ENCODE results near the gene TMEM181.

The TMEM181 gene

GRCh38 chr6:158539413-158539812 is 20.5 kb upstream of the TMEM181 start:
- peak overlapping the region; percentile 92; the same call in 1 of the 2 replicates for H3K27ac ChIP-seq
- no peak for TF ChIP-seq CTCF (conservative IDR thresholded peaks at IDR 0.05)

- no peak overlapping the region; the same call in 1 of the 2 replicates for H3K27ac ChIP-seq
- TF ChIP-seq CTCF (conservative IDR thresholded peaks at IDR 0.05): no peak
Observed at GRCh38 chr6:158539881-158540280, 20.0 kb upstream of the TMEM181 start.

DNA sequence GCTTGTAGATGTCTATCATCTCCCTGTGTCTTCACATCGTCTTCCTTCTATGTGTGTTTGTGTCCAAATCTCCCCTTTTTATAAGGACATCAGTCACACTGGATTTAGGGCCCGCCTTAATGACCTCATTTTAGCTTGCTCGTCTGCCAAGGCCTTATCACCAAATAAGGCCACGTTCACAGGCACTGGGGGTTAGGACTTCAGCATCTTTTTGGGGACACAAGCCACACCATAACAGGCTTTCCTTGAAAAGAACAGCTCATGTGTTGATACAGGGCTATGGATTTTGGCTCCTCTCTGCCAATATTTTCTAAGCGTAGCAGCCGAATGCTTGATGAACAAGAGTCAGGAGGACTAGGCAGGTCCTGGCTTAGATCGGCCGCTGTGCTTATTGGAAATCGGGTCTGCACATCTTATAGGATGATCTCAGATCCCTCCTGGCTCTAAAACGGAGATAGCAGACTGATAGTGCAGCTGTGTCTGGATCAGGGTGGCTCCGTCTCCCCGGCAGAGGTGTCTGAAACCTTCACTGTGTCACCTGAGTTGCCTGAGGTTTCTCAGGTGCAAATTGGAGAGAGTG is 16.2 kb upstream of the TMEM181 start:
- TF ChIP-seq CTCF (conservative IDR thresholded peaks at IDR 0.05): no peak
- no peak overlapping the region for H3K27ac ChIP-seq

GRCh38 chr6:158544428-158544827 is 15.5 kb upstream of the TMEM181 start:
- no peak overlapping the region for H3K27ac ChIP-seq
- TF ChIP-seq CTCF (conservative IDR thresholded peaks at IDR 0.05): no peak

DNA sequence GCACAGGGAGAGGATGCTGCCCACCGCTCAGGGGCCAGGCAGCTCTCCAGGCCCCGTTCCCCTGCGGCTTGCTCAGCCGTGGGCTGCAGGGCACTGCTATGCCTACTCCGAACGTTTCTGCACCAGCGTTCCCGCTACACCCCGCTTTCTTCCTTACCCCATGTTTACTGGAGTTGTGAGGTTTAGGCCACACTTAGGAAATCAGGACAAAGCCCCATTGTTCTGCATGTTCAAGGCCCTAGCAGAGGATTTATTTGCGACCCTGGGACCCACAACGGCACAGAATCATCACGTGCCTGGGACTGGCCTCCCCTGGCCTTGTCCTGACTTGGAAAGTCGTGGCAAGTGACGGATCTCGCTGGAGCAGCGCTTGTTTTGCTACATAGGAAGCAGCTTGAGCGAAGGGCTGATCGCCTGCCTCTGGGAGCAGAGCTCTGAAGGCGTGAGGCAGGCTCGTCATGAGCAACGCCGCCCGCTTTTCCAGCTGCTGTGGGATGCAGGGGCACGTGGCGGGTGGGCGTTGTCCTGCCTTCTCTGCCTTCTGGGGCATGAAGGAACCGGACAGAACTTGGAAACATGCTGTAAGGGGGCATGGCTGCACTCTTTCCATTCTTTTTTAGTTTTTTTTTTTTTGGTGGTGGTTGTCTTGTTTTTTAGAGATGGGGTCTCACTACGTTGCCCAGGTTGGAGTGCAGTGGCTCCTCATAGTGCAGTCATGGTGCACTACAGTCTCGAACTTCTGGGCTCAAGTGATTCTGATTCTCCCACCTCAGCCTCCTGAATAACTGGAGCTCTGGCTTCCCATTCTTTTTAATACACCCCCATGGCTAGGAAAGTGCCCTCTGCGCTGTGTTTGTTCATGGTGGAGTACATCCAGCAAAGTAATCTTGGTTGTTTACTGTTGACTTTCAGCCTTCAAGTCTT is 14.6 kb upstream of the TMEM181 start:
- peak overlapping the region; percentile 9; the same call in 1 of the 2 replicates for H3K27ac ChIP-seq
- no peak for TF ChIP-seq CTCF (conservative IDR thresholded peaks at IDR 0.05)

GRCh38 chr6:158548418-158549161 is 11.3 kb upstream of the TMEM181 start:
- TF ChIP-seq CTCF (conservative IDR thresholded peaks at IDR 0.05): no peak
- H3K27ac ChIP-seq: no peak overlapping the region
